Common myeloid progenitor, CD34-positive (primary cell): ENCODE results near the gene SEMA3C.

Source experiments
- CTCF ChIA-PET: fragments of 350-600 bp; sonication (Branson Sonifier 250); formaldehyde crosslinking; loops from one replicate; lab custom pipeline; 2021; ENCODE audit warnings: antibody characterized with exemption; lab: Charles Lee
- POLR2A ChIA-PET: fragments of 350-600 bp; sonication (Branson Sonifier 250); formaldehyde crosslinking; loops from one replicate; lab custom pipeline; 2021; ENCODE audit warnings: antibody characterized with exemption; lab: Charles Lee
- DNase-seq, 3 donors: peaks; one replicate each; pipeline versions ENCODE4 v3.0.0 to v3.0.0-alpha.2; 2013
- H3K27ac ChIP-seq, 2 experiments: 1 replicate in 1 of 2; 2 replicates in 1 of 2; pipeline ENCODE4 v1.7.0; 2013; ENCODE audit warnings: inconsistent platforms in 2 of 2, low read length in 2 of 2, mild to moderate bottlenecking in 2 of 2, low read depth in 1 of 2, moderate library complexity in 1 of 2; ENCODE audit not compliant: severe bottlenecking in 2 of 2, insufficient read depth in 1 of 2, poor library complexity in 1 of 2
- H3K27me3 ChIP-seq, 5 experiments: replicated peaks in 2 of 5; 1 replicate in 3 of 5; 2 replicates in 2 of 5; pipeline versions ENCODE4 v1.6.1 to v1.7.0; 2013; ENCODE audit warnings: low read length in 4 of 5, mild to moderate bottlenecking in 2 of 5, moderate library complexity in 2 of 5, inconsistent platforms in 1 of 5; ENCODE audit not compliant: insufficient read depth in 5 of 5, control insufficient read depth in 4 of 5
- H3K36me3 ChIP-seq, 4 experiments: 1 replicate in 2 of 4; 2 replicates in 2 of 4; pipeline versions ENCODE4 v1.6.1 to v1.7.0; 2013; ENCODE audit warnings: low read length in 3 of 4, control low read depth in 1 of 4, mild to moderate bottlenecking in 1 of 4; ENCODE audit not compliant: control insufficient read depth in 4 of 4, insufficient read depth in 4 of 4
- H3K4me1 ChIP-seq, 4 experiments: 1 replicate in 3 of 4; 2 replicates in 1 of 4; pipeline versions ENCODE4 v1.6.1 to v1.7.1; 2013; ENCODE audit warnings: low read length in 3 of 4, mild to moderate bottlenecking in 3 of 4, control low read depth in 1 of 4, inconsistent platforms in 1 of 4, moderate library complexity in 1 of 4; ENCODE audit not compliant: control insufficient read depth in 4 of 4, insufficient read depth in 4 of 4; ENCODE audit errors: control extremely low read depth in 1 of 4
- H3K4me3 ChIP-seq, 7 experiments: 1 replicate in 4 of 7; 2 replicates in 3 of 7; pipeline versions ENCODE4 v1.5.1 to v1.7.0; 2013; ENCODE audit warnings: mild to moderate bottlenecking in 7 of 7, low read length in 6 of 7, moderate library complexity in 6 of 7, inconsistent platforms in 2 of 7, low read depth in 2 of 7, control low read depth in 1 of 7; ENCODE audit not compliant: insufficient read depth in 4 of 7, control insufficient read depth in 1 of 7; ENCODE audit errors: extremely low read depth in 1 of 7
- H3K9me3 ChIP-seq, 5 experiments: 1 replicate in 4 of 5; 2 replicates in 1 of 5; pipeline versions ENCODE4 v1.6.1 to v1.7.1; 2013; ENCODE audit warnings: low read length in 4 of 5, mild to moderate bottlenecking in 2 of 5, inconsistent platforms in 1 of 5, low read depth in 1 of 5, moderate library complexity in 1 of 5; ENCODE audit not compliant: control insufficient read depth in 4 of 5, insufficient read depth in 2 of 5; ENCODE audit errors: control extremely low read depth in 1 of 5
- WGBS: methylation state at CpG from one replicate; pipeline ENCODE4 v1.1.5; 2013; ENCODE audit not compliant: insufficient coverage; 5-methylcytosine and 5-hydroxymethylcytosine counted together

SEMA3C gene

GRCh38 chr7:80835251-80835650, 83.6 kb downstream of the SEMA3C start:
- H3K36me3 ChIP-seq = no peaks in the 10 kb centered on the region
- 100% methylated on average over 1 of the region's 2 CpGs for WGBS
- DNase-seq = no peak
- H3K4me3 ChIP-seq = no peak overlapping the region
- H3K9me3 ChIP-seq = no peaks in the 10 kb centered on the region
- no peaks in the 10 kb centered on the region for H3K4me1 ChIP-seq
- POLR2A ChIA-PET = no interaction called here
- no peak overlapping the region for H3K27ac ChIP-seq
- no peaks in the 10 kb centered on the region for H3K27me3 ChIP-seq
- CTCF ChIA-PET = no interaction called here

- H3K36me3 ChIP-seq = no peaks in the 10 kb centered on the region
- 93% methylated on average over 3 of the region's 10 CpGs for WGBS
- ChIA-PET POLR2A (no interaction called here), CTCF (interaction anchor here (1.1 kb wide), 1 partner anchor 12 kb away, joined by 3 read pairs; no protein-coding TSS in a partner anchor)
- H3K27ac ChIP-seq = no peak overlapping the region
- DNase-seq = no peak
- H3K27me3 ChIP-seq = no peaks in the 10 kb centered on the region
- no peaks in the 10 kb centered on the region for H3K4me1 ChIP-seq
- H3K9me3 ChIP-seq = no peaks in the 10 kb centered on the region
- no peak overlapping the region for H3K4me3 ChIP-seq
Observed at GRCh38 chr7:80833289-80834268, 85.3 kb downstream of the SEMA3C start.

GRCh38 chr7:80832006-80832405, 86.8 kb downstream of the SEMA3C start:
- Histone ChIP-seq H3K4me1 (no peaks in the 10 kb centered on the region), H3K27ac (no peak overlapping the region), H3K4me3 (no peak overlapping the region), H3K9me3 (no peaks in the 10 kb centered on the region), H3K36me3 (no peaks in the 10 kb centered on the region), H3K27me3 (no peaks in the 10 kb centered on the region)
- no peak for DNase-seq
- ChIA-PET POLR2A (no interaction called here), CTCF (no interaction called here)

- DNase-seq = no peak
- Histone ChIP-seq H3K27ac (no peak overlapping the region), H3K27me3 (no peaks in the 10 kb centered on the region), H3K4me3 (no peak overlapping the region), H3K36me3 (no peaks in the 10 kb centered on the region), H3K4me1 (no peaks in the 10 kb centered on the region), H3K9me3 (no peaks in the 10 kb centered on the region)
- ChIA-PET POLR2A (no interaction called here), CTCF (no interaction called here)
- WGBS = 86% methylated on average over 2 of the region's 3 CpGs
Observed at GRCh38 chr7:80830584-80831285, 88.1 kb downstream of the SEMA3C start.

- Histone ChIP-seq H3K27me3 (no peaks in the 10 kb centered on the region), H3K4me1 (no peaks in the 10 kb centered on the region), H3K9me3 (no peaks in the 10 kb centered on the region), H3K36me3 (no peaks in the 10 kb centered on the region), H3K27ac (no peak overlapping the region), H3K4me3 (no peak overlapping the region)
- no peak for DNase-seq
- no CpG with 5 or more reads among the region's 1 CpG for WGBS
- POLR2A ChIA-PET = no interaction called here
- CTCF ChIA-PET = no interaction called here
Observed at GRCh38 chr7:80830010-80830409, 88.8 kb downstream of the SEMA3C start.

GRCh38 chr7:80829527-80829926, 89.3 kb downstream of the SEMA3C start:
- CTCF ChIA-PET = no interaction called here
- no CpG with 5 or more reads among the region's 3 CpGs for WGBS
- Histone ChIP-seq H3K4me1 (no peaks in the 10 kb centered on the region), H3K4me3 (no peak overlapping the region), H3K36me3 (no peaks in the 10 kb centered on the region), H3K9me3 (no peaks in the 10 kb centered on the region), H3K27ac (no peak overlapping the region), H3K27me3 (no peaks in the 10 kb centered on the region)
- no peak for DNase-seq
- POLR2A ChIA-PET = no interaction called here

- Histone ChIP-seq H3K4me1 (no peaks in the 10 kb centered on the region), H3K4me3 (no peak overlapping the region), H3K27me3 (no peaks in the 10 kb centered on the region), H3K9me3 (no peaks in the 10 kb centered on the region), H3K27ac (no peak overlapping the region), H3K36me3 (no peaks in the 10 kb centered on the region)
- CTCF ChIA-PET = no interaction called here
- DNase-seq = no peak
- no CpG with 5 or more reads among the region's 1 CpG for WGBS
- POLR2A ChIA-PET = no interaction called here
Observed at GRCh38 chr7:80827239-80827633, 91.6 kb downstream of the SEMA3C start.
